GM18867 (cell line): ENCODE results near the gene TM7SF3.

Source experiments
- ATAC-seq: cut with Tn5 transposase; IDR thresholded peaks from one replicate; pipeline ENCODE4 v1.9.1; 2021; ENCODE audit warnings: mild to moderate bottlenecking, moderate library complexity; ENCODE audit not compliant: unreplicated experiment

The TM7SF3 gene

DNA sequence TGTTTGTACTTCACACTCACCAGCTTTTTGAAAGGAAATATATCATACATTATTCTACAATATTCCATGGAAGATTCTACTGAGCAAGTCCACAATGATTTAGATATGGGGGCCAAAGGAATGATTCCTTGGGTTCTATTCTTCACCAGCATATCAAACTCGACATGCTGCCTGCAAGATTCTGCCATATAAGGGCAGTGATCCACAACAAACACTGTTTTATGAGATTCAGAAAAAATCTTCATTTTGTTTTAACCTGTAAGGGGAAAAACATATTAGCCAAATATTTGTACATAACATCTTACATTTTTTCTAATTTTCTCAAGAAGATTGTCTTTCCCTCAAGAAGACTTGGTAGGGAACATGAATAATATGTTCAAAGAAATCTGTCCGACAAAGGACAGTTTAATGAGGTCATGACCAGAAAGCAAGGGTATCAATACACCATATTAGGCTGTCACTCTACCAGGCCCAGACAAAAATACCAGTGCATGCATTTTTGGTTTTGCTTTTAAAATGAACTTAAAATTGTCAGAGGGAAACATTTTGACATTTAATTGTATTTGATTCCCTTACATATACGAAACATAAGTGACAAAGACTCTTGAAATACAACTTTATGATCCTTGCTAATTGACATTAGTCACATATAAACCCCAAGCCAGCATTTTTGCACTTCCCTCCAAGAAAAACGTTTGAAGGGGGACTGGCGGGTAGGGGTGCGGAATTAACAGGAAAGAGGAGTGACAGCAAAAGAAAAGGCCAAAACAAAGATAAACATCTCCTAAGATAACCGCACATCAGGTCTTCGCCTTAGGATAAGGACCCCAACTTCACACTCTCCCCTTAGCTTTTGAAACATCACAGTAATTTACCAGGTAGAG lies 77.4 kb downstream of the TM7SF3 start:
- ATAC-seq, result no peak

DNA sequence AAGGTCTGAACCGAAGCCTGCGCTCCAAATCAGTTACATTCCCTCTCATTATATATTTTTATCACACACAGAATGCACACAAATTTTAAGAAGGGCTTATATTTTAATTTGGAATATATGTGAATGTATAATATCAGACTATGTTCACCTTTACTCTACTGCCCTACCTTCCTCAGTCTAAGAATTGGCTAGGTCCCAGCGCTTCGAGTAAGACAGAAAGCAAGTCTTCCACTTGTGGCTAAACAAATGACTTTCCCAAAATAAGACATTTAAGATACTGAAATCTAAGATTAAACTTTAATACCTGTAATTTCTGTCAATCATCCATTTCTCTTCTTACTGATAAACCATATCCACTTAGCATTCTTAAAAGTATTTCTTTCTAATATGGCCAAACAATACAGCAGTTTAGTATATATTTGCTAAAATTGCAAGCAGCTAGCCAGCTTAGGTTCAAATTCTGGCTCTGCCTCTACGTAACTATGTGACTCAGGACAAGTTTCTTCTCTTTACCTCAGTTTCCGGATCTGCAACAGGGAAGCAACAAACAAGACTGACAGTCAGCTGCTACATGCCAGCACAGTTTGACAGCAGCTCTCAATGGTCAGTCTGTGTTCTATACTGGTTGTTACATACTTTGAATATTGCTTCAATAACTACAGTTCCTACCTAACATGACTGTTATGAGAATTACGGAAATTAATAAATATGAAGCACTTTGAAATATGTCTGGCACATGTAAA lies 78.4 kb downstream of the TM7SF3 start:
- ATAC-seq, result no peak

DNA sequence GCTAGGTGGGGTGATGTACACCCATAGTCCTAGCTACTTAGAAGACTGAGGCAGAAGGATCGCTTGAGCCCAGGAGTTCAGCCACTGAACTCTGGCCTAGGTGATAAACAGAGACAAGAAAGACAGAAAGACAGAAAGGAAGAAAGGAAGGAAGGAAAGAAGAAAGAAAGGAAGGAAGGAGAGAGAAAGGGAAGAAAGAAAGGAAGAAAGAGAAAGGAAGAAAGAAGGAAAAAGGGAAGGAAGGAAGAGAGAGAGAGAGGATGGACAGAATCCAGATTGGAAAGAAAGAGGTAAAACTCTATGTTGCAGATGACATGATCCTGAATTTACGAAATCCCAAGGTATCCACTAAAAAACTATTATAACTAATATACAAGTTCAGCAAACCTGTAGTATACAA lies 84.6 kb downstream of the TM7SF3 start:
- ATAC-seq, result no peak

DNA sequence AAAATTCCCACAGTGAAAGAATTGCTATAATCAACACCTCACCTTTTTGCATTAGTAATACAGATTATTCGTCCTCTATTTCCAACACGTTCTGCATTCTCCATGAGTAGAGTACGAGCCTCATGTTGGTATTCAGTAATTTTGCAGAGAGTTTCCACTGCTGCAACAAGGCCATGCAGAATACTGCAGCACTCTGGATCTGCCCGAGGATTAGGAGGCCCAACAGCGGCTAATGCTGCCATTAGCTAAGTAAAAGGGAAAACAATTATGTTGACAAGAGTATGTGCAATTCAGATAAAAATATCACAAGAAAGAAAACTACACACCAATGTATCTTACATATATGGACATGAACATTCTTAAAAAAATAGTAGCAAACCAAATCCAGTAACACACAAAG lies 85.5 kb downstream of the TM7SF3 start:
- no peak for ATAC-seq
